GM12891 (cell line): ENCODE results near the gene PROK2.
A peak's percentile ranks its signal among the peaks of the same experiment; 100 is the strongest.

Experiments
- DNase-seq: peaks from one replicate; pipeline ENCODE4 v3.0.0; 2011; ENCODE audit warnings: low spot score; ENCODE audit not compliant: insufficient read length
- FAIRE-seq: peaks from 2 replicates; lab custom pipeline; 2011; peaks lifted over from hg19 to GRCh38; lab: Jason Lieb, UNC
- PAX5 ChIP-seq: IDR thresholded peaks from 2 replicates; pipeline ENCODE4 v1.6.1; 2011; ENCODE audit warnings: low read length, moderate library complexity, mild to moderate bottlenecking; ENCODE audit not compliant: insufficient read depth, severe bottlenecking
- POLR2A ChIP-seq: IDR thresholded peaks from 2 replicates; pipeline ENCODE4 v1.6.1; 2011; ENCODE audit warnings: low read depth, low read length, control low read depth
- POLR2AphosphoS5 ChIP-seq: IDR thresholded peaks from 2 replicates; pipeline ENCODE4 v1.6.1; 2011; ENCODE audit warnings: low read depth, low read length, control low read depth
- POU2F2 ChIP-seq: IDR thresholded peaks from 2 replicates; pipeline ENCODE4 v1.6.1; 2011; ENCODE audit warnings: low read depth, mild to moderate bottlenecking, control low read depth, low read length, moderate library complexity
- SPI1 ChIP-seq: IDR thresholded peaks from 2 replicates; pipeline ENCODE4 v1.6.1; 2011; ENCODE audit warnings: low read depth, low read length, control low read depth
- TAF1 ChIP-seq: IDR thresholded peaks from 2 replicates; pipeline ENCODE4 v1.6.1; 2011; ENCODE audit warnings: low read depth, low read length, control low read depth

The PROK2 gene

DNA sequence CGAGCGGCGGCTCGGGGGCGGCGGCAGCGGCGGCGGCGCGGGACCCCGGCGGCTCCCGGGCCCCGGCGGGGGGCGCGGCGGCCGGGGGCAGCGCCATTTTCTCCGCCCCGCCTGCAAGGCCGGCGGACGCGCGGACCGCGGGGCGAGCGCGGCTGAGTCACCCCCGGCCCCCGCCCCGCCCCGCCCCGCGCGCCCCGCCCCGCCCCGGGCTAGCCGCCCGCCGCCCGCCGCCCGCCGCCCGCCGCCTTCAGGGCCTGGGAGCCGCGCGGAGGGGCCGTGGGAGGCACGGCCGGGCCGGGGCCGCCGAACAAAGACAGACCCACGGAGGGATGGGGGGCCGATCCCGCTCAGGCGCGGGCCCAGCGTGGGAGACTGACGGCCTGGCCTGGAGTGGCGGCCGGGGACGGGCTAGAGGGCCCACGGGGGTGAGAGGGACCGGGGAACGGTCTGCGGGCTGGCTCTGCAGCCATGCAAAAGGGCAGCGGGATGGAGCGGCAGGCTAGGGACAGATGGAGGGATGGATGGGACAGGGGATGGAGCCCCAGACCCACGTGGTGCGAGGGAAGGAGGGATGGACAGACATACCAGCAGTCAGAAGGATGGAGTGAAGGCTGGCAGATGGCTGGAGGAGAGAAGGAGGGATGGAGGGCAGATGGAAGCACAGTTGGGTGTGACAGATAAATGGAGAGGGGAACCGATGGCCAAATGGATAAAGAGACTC is 59.5 kb downstream of the PROK2 start, which contains the start of gene EIF4E3:
EIF4E3 (minus strand) TSS at position 132 of the 721 bp plus-strand sequence; CDS start at position 97, 35 bp downstream.
- FAIRE-seq (no peak), DNase-seq (peak; percentile 47)
- TF ChIP-seq SPI1 (no peak), POU2F2 (no peak), PAX5 (no peak), TAF1 (no peak), POLR2A (no peak)

DNA sequence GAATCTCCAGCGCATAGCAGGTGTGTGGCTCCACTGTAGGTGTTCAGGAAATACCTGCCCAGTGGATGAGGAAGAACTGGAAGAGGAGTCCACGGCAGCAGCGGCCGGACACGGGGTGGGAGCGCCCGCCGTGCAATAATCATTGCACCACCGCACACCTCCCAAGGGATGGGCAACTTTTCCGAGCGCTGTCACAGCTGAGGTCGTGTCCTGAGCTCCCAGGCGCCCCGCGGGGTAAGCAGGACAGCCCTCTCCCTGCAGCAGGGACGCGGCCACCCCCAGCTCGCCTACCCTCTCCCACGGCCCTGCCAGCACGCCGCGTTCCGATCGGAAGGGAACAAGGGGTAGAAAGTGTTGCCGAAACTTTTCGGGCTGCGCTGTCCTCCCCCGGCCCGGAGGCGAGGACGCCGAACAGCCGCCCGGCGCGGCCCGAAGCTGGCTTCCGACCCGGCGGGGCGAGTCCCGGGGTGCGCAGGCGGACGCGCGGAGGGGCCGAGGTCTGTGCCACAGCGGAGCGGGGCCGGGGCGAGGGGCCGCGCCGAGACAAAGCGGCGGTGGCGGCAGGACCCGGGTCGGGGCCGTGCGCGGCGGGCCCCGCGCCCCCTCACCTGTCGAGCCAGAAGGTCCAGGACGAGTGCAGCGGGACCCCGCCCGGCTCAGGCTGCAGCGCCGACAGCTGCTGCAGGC is 60.2 kb downstream of the PROK2 start:
- DNase-seq = peak; percentile 24
- TF ChIP-seq TAF1 = no peak
- no peak for TF ChIP-seq SPI1
- no peak for TF ChIP-seq POU2F2
- TF ChIP-seq POLR2A = no peak
- TF ChIP-seq PAX5 = no peak
- TF ChIP-seq POLR2AphosphoS5 = no peak
- peak; percentile 16 for FAIRE-seq

GRCh38 chr3:71724171-71724453 is 60.8 kb downstream of the PROK2 start:
- TF ChIP-seq POU2F2 (no peak), TAF1 (no peak), POLR2AphosphoS5 (no peak), POLR2A (no peak), SPI1 (no peak), PAX5 (no peak)
- no peak for FAIRE-seq
- no peak for DNase-seq

DNA sequence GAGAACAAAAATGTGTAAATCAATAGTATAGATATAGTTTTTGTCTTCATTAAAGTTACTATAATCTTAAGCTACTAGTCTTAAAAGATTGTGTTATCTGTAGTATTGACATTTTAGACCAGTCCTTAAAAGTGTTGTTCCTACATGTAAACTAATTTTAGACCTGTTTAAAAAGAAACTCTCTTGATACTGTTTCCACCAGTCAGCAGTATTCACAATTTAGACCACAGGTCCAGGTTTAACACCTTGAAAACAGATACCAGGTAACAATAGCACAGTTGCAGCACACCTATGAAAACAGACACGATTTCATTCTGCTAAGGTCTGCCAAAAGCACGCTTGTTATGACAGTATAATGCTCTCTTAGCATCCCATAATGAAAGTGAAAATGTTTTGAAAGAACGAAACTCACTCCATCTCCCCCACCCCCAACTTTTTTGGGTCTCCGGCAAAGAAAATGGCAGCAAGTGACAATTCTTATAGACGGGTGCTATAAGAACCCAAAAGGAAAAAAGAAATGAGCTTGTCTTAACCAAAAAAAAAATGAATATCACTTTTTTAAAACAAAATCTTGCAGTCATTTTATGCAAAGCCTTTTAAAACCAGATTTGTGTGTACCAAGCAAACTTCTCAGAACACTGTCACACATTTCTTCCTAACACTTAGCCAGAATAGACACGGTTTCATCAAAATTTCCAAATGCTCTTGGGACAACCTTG is 61.3 kb downstream of the PROK2 start:
- FAIRE-seq (peak; percentile 58), DNase-seq (peak; percentile 27)
- TF ChIP-seq SPI1 (no peak), POLR2AphosphoS5 (no peak), PAX5 (no peak), POLR2A (no peak), TAF1 (no peak), POU2F2 (no peak)

DNA sequence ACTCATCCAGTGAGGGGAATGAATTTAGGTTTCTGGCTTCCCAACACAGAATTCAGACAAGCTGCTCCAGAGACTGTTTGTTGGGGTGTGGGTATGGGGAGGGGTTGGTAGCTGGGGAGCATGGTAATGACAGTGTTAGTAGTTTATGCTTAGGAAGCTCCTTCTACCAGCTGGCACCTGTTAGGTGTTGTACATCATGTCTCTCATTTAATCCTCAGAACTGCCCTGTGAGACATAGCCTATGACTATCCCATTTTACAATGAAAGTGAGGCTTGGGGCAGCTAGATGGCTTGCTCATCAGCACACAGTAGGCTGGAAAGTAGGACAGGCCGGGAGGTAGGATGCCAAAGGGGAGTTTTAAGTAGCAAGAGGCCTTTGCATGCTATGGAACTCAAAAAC is 62.3 kb downstream of the PROK2 start:
- TF ChIP-seq POLR2A = no peak
- no peak for TF ChIP-seq PAX5
- TF ChIP-seq SPI1 = no peak
- TF ChIP-seq POLR2AphosphoS5 = no peak
- TF ChIP-seq TAF1 = no peak
- no peak for TF ChIP-seq POU2F2
- DNase-seq (no peak), FAIRE-seq (no peak)
